ENCODE measurements around the gene ZNF683. TPM values are rescaled to one million over a fixed set of nuclear protein-coding genes. Genes with fewer than 3 reads are reported as not detected.

The ZNF683 gene
- total and polyA plus RNA-seq, 9 of the 15 experiments (the other 6 are each of a cell fraction or from before 2014, with no cell fraction given) = not detected

GRCh38 chr1:26378879-26379251 is 6.3 kb upstream of the ZNF683 start (continued):
- TF ChIP-seq E4F1 (CRISPR knock-in tag; IDR thresholded peaks at IDR 0.05; ENCODE audit: borderline replicate concordance) (no peak), XRCC4 (IDR thresholded peaks at IDR 0.05; ENCODE audit: extremely low read depth, insufficient read depth, insufficient read length) (no peak), BHLHE40 (IDR thresholded peaks at IDR 0.05; ENCODE audit: low read length) (no peak), TCFL5 (CRISPR knock-in tag; conservative IDR thresholded peaks at IDR 0.05) (no peak), SMARCA5 (IDR thresholded peaks at IDR 0.05) (peak; percentile 92; the same call in 1 of the 2 replicates), SREBF2 (CRISPR knock-in tag; IDR thresholded peaks at IDR 0.05) (no peak), CBFA2T3 (IDR thresholded peaks at IDR 0.05) (no peak), NEUROD1 (IDR thresholded peaks at IDR 0.05; ENCODE audit: borderline replicate concordance, low read depth, low read length, partially characterized antibody) (no peak), KAT7 (CRISPR knock-in tag; IDR thresholded peaks at IDR 0.05; ENCODE audit: borderline replicate concordance) (0 out of 2 replicates have a peak, but pooled peaks have one; percentile 6), ZNF766 (CRISPR knock-in tag; conservative IDR thresholded peaks at IDR 0.05) (no peak), SRSF7 (optimal IDR thresholded peaks at IDR 0.05; ENCODE audit: low read depth, low read length) (no peak), POLR2AphosphoS5 (IDR thresholded peaks at IDR 0.05; ENCODE audit: control insufficient read depth, insufficient read depth, low read depth, low read length) (no peak), ZNF780A (CRISPR knock-in tag; IDR thresholded peaks at IDR 0.05) (no peak), DDX20 (tag; IDR thresholded peaks at IDR 0.05; ENCODE audit: low read depth) (no peak), KLF16 (IDR thresholded peaks at IDR 0.05) (no peak), SOX6 (IDR thresholded peaks at IDR 0.05) (no peak), PCBP1 (IDR thresholded peaks at IDR 0.05; ENCODE audit: low read depth, low read length, poor library complexity, severe bottlenecking) (no peak), ADNP (tag; IDR thresholded peaks at IDR 0.05) (peak; percentile 92), ZNF253 (CRISPR knock-in tag; conservative IDR thresholded peaks at IDR 0.05) (no peak), FOXP1 (CRISPR knock-in tag; IDR thresholded peaks at IDR 0.05) (peak; percentile 21), ARNT (IDR thresholded peaks at IDR 0.05) (peak in 1 of 2 experiments; percentile 47; a peak in 1 of 4 replicates), KLF13 (tag; IDR thresholded peaks at IDR 0.05; ENCODE audit: borderline replicate concordance, low read depth) (no peak), CBFB (CRISPR knock-in tag; IDR thresholded peaks at IDR 0.05) (no peak), SIN3B (IDR thresholded peaks at IDR 0.05; ENCODE audit: low read depth) (0 out of 2 replicates have a peak, but pooled peaks have one; percentile 24)
- TF ChIP-seq, protein P1, sequence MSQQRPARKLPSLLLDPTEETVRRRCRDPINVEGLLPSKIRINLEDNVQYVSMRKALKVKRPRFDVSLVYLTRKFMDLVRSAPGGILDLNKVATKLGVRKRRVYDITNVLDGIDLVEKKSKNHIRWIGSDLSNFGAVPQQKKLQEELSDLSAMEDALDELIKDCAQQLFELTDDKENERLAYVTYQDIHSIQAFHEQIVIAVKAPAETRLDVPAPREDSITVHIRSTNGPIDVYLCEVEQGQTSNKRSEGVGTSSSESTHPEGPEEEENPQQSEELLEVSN (IDR thresholded peaks at IDR 0.05; ENCODE audit: borderline replicate concordance in 1 of 2, extremely low read depth in 1 of 2, insufficient read depth in 1 of 2, insufficient read length in 1 of 2, low read depth in 1 of 2, low read length in 1 of 2, poor library complexity in 1 of 2, severe bottlenecking in 1 of 2) = no peak
- TF ChIP-seq, protein P2, sequence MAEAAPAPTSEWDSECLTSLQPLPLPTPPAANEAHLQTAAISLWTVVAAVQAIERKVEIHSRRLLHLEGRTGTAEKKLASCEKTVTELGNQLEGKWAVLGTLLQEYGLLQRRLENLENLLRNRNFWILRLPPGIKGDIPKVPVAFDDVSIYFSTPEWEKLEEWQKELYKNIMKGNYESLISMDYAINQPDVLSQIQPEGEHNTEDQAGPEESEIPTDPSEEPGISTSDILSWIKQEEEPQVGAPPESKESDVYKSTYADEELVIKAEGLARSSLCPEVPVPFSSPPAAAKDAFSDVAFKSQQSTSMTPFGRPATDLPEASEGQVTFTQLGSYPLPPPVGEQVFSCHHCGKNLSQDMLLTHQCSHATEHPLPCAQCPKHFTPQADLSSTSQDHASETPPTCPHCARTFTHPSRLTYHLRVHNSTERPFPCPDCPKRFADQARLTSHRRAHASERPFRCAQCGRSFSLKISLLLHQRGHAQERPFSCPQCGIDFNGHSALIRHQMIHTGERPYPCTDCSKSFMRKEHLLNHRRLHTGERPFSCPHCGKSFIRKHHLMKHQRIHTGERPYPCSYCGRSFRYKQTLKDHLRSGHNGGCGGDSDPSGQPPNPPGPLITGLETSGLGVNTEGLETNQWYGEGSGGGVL (CRISPR knock-in tag; IDR thresholded peaks at IDR 0.05) = 0 out of 2 replicates have a peak, but pooled peaks have one; percentile 1
